DMS 273 (cell line): Measurements from ENCODE around the gene DPM2.
A peak's percentile ranks its signal among the peaks of the same experiment; 100 is the strongest.

Source experiments
- DNase-seq: peaks from one replicate; lab custom pipeline; 2025; ENCODE audit not compliant: unreplicated experiment; lab: John Stamatoyannopoulos, UW

Gene DPM2

GRCh38 chr9:127938298-127938690 is 640 bp upstream of the DPM2 start:
- no peak for DNase-seq

DNA sequence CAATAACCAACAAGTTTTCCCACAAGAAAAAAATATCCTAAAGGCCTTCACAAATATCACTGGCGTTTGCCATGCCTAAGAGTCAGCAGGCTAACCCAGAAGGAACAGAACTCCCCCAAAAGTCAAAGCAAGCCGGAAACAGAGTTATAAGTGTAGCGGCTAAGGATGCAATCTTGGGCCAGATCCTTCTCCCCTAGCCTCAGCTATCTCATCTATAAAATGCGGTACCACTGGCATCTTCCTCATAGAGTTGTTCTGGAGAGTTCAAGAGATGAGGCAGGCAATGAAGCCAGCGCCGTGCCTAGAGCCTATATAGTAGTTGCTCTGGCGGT is 632 bp downstream of the DPM2 start:
- DNase-seq = peak; percentile 67

GRCh38 chr9:127936347-127936852 is 1.3 kb downstream of the DPM2 start:
- no peak for DNase-seq

DNA sequence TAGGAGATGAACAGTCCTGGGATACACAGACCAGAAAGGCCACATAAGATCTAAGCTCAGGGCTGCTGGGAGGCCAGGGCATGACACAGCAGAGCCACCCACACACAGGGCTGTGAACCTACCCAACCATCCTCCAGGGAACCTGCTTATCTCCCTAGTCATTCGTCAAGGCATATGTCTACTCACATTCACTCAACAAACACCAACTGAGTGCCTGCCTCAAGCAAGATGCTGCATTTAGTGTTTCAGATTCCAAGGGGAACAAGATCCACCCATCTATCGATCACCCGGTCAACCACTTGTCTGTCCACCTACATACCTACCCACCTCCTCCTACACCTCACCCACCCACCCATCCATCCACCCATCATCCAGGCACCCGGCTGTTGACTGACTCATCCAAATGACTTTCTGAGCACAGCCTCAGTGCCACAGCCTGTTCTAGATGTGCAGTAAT is 1.9 kb downstream of the DPM2 start:
- no peak for DNase-seq

GRCh38 chr9:127934986-127935385 is 2.7 kb downstream of the DPM2 start:
- no peak for DNase-seq

- no peak for DNase-seq
These were observed 3.4 kb downstream of the DPM2 start for GRCh38 chr9:127934248-127934647.

- DNase-seq = peak; percentile 68
These were observed 6.4 kb downstream of the DPM2 start for GRCh38 chr9:127931092-127931881.

DNA sequence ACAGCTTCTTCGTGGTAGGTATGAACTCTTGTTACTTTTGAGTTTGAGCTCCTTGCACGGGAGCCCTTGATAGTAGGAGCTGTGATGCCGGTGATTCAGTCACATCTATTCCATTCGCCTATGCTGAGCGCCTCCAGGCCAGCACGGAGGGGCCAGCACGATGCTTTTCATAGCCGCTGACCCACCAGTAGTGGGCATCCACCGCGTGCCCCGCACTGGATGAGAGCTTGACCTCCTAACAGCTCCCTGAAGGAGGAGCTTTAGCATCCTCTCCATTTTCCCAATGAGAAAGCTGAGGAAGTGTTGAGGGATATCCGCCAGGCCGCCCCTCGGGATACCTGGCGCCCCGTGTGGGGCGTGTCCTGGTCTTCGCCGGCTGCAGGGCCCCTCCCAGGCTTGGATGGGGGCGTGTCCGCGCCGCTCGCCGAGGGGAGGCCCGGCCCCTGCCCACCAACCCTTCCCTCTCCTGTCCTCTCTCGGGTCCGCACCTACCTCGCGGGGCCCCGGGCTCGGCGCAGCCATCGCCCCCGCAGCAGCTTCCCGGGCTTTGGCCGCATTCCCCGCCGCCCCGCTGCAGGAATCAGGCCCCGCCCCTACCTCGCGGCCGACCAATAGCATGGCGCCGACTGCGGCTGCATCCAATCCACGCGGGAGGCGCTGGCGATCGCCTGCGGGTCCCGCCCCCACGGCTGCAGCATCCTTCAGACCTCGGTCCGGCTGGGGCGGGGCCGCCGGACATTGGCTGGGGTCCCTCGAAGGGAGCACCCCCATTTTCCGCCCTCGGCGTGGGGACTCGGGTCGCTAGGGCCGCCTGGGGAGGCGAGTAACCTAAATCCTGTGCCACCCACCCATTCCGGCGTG is 7.2 kb downstream of the DPM2 start, which contains the start of gene PIP5KL1:
Gene PIP5KL1, minus strand, starts transcription at position 547 of the 861 bp plus-strand sequence. Its CDS starts 25 bp downstream, at position 522.
- DNase-seq = peak; percentile 83

- no peak for DNase-seq
These were observed 8.1 kb downstream of the DPM2 start for GRCh38 chr9:127929625-127929979.

- peak; percentile 55 for DNase-seq
These were observed 8.7 kb downstream of the DPM2 start for GRCh38 chr9:127928676-127929624.

- DNase-seq = peak; percentile 55
These were observed 9.5 kb downstream of the DPM2 start for GRCh38 chr9:127927988-127928675.

DNA sequence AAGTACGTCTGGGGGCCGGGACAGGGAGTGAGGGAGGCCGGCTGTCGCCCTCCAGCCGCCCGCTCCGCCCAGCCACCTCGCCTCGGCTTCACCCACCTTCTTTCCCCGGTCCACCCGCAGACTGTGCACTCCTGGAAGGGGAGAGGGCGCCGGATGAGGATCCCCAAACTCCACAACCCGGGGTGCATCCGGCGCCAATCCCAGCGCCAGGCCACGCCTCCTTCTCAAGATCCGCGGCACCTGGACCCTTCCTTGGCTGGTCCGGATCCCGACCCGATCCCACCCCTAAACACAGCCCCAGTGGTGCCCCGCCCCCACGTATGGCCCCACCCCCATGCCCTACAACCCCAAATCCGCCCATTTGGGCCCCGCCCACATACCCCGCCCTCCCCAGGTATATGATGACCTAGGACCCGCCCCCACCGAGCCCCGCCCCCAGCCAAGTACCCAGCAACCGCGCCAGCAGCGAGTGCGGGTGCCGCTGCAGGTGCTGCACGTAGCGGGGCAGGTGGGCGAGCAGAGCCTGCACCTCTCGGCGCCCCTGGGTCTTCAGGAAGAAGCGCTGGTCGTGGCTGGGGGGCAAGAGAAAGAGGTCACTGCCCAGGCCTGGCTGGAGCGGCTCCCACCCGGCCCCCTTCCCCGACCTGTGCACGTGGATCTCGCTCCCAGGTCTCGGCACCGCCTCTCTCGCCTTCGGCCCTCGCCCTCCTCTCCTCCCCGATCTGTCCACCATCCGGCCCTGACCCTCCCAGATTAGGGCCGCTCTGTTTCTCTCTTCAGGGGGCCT is 10.3 kb downstream of the DPM2 start:
- DNase-seq = peak; percentile 33

DNA sequence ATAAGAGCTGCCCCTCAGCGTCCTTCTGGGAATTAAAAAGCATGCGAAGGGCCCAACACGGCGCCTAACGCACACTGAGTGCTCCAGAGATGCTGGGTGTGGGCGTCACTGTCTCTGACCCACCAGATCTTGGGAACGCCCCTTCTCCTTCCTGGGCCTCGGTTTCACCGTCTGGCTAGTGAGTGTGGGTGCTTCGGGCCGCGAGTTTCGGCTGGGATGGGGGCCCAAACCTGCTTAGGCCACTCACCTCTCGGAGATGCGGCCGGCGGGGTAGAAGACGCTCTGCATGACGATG is 10.8 kb downstream of the DPM2 start:
- no peak for DNase-seq

GRCh38 chr9:127925959-127926905 is 11.4 kb downstream of the DPM2 start:
- no peak for DNase-seq

GRCh38 chr9:127924736-127925444 is 12.8 kb downstream of the DPM2 start:
- peak; percentile 22 for DNase-seq

DNA sequence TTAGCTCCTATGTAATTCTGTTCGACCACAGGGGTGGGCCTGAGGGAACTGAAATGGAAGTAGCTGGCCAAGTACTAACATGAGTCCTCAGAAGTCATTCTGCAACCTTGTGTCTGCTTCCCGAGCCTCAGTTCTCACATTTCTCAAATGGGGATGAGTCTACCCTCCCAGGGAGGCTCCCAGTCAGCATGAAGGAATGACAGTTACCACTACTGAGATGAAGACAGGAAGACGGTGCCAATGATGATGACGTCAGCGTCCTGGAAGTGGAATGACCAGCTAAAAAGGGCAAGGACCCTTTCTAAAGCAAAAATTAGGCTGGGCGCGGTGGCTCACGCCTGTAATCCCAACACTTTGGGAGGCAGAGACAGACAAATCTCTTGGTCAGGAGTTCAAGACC is 13.9 kb downstream of the DPM2 start:
- no peak for DNase-seq

- DNase-seq = peak; percentile 82
These were observed 14.6 kb downstream of the DPM2 start for GRCh38 chr9:127923046-127923445.

DNA sequence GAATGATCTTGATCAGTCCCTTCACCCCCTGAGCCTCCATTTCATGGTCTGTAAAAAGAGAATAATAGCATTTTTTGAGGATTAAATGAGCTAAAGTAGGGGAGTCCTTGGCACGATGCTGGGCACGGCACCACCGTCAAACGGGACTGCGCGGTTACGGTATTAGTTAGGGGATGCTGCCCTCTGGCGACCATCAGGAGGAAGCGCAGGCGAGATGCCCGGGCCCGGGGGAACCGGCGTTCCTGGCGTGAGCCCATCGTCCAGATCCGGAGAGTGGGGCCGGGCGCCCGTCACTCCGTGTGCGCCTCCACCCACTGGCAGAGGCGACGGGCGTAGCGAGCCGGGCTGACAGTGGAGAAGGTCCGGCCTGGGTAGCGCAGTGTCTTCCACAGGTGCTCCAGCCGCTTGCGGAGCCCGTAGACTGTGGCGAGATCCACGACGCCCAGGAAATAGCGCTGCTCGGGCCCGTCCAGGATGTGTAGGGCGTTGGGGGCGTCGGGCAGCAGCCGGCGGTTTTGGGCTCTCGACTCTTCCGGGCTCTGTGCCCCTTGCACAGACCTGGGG is 16.0 kb downstream of the DPM2 start:
- DNase-seq = peak; percentile 74
